ELR (cell line): ENCODE measurements around the gene PLEKHG4B.
"Not testable (repeated sequence)": the region's sequence is repeated elsewhere in the genome, so short reads cannot be mapped to it uniquely, and the experiment has no call there.

Source experiments
- DNase-seq: peaks from one replicate; pipeline ENCODE4 v3.0.0-alpha.2; 2015; ENCODE audit warnings: low read depth

The PLEKHG4B gene

DNA sequence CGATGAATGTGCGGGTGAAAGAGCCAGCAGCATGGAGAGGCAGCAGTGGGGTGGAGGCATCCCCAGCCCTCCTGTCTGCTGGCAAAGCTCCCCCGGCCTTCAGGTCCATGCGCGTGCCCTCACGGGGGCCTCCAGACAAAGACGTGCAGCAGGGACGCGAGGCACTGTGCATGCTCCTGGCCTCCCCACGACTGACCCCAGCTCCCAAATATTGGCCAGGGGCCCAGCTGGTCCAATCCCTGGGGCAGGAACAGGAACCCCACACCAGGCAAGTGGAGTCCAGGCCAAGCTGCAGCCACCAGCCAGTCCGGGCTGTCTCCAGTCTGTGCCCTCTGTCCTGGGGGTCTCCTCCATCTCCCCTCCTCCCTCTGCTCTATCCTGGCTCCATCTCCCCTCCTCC is 65.8 kb downstream of the PLEKHG4B start:
- DNase-seq: no peak

DNA sequence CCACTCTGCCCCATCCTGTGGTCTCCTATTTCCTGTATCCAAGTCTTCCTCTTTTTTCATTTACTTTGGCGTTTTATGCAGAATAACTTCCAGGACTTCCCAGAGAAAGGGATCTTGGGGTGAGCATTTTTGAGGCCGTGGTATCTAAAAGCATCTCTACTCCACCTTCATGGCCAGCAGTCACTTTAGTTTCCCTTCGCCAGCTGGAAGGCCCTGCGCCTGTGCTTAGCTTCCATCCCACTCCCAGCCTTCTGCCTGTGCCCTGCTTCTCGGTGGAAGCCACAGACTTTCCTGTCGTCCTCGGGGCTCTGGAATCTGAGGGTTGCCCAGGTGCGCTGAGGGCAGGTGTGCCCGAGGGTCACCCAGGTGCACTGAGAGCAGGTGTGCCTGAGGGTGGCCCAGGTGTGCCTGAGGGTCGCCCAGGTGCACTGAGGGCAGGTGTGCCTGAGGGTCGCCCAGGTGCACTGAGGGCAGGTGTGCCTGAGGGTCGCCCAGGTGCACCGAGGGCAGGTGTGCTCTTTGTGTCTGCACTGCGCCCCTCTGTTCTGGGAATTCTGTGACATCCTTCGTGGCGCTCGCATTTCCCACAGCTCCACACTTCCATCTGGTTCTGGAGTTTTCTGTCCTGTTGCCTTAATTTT is 67.0 kb downstream of the PLEKHG4B start:
- DNase-seq: no peak

DNA sequence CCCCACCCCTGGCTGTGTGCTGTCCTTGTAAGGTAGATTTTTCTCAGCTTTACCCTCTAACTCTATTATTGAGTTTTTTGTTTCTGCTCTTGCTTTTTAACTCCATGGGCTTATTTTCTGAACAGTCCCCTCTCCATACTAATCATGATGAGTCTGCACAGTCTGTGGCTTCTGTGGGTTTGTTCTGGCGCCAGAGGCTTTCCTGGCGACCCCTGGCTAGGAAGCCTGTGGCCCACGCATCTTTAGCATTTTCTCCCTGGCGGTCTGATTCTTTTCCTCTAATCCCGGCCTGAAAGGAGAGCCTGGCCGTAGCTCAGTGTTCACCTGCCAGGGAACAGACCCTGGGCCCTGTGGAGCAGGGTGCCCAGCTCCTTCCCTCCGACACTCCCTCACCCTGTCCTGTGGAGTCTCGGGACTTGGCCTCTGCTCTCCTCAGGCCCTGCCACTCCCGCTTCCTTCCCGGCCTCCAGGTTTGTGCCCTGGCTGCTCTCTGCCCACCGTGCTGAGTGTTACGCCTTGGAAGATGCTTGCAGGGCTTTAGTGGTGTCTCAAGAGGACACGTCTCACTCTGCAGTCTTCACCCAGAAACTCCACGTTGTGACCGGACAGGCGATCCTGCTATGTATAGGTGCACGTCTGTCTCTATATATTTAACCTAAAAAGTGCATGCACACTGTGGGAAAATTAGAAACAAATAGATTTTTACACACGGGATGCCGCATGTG is 67.6 kb downstream of the PLEKHG4B start:
- peak; percentile 93 for DNase-seq

DNA sequence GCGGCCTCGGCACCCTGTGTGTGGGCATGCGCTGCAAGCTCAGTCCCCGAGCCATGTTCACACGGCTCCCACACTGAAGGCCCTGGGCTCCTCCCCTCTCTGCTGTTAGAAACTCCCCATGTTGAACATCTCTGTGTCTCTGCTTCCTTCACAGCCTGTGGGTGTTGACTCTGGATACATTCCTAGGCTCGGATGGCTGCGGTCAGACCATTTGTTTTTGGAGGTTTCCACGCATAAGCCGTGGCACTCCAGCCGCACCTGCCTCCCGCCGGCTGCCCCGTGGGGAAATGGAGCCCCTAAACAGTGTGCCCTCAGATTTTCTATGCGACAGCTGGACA is 68.2 kb downstream of the PLEKHG4B start:
- peak; percentile 73 for DNase-seq

DNA sequence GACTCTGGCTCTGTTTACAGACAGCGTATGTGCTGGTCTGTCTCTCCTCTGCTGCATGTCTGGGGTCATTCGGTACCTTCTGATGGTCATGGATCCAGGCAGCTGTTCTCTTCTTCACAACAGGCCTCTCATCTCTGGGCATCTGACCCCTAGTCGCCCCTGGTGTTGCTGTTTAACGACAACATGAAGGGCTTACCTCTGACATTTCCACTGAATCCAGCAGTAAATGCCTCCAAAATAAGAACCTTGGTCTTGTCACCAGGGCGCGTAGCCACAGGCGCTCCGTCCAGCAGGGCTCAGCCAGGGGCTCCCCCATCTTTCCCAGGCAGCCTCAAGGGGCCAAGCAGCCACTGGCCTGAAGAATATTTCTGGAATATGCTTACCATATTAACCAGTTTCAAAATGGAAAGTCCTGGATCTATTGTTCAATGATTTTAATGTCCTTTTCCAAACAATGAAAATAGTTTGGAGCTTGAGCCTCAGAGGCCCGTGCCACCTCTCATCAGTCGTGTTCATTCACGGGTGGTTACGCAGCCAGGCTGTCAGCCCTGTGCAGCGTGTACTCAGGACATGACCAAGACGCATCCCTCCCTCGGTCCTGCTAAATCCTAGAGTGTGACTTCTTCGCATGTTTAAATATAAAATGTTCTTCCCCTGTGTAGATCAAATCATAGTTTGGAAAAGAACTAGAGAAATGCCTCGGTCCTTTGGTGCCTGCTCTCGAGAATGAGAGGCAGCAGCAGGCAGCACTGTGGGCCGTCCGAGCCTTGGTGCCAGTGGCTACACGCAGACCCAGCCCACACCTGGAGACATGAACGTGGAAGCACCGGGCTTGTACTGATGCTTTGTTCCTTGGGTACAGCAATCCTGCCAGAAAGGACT is 69.2 kb downstream of the PLEKHG4B start:
- DNase-seq: no peak

DNA sequence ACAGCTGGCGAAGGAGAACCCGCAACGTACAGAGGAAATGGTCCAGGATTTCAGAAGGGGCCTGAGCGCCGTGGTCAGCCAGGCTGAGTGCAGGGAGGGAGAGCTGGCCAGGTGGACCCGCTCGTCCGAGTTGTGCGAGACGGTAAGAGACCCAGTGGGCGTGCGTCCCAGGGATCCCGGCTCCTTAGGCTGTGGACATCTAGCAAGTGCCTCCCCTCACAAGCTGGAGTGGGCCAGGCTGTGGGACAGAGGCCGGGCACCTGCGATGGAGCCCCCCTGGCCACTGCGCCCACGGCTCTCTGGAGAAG is 69.8 kb downstream of the PLEKHG4B start:
- DNase-seq: no peak

DNA sequence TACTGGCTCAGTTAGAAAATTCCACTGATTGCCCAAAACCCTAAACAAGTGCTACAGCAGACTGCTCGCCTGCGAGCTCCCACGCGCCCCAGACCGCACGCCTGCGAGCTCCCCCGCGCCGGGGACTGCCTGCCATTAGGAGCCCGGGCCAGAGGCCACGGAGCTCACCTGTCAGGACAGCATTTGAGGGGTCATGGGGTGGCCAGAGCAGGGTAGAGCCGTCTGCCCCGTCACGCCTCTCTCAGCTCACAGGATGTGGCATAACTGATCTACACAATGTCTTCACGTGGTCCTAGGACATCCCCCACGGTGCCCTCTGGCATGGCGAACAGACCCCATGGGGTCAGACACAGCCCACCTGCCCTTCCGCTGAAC is 70.2 kb downstream of the PLEKHG4B start:
- no peak for DNase-seq

DNA sequence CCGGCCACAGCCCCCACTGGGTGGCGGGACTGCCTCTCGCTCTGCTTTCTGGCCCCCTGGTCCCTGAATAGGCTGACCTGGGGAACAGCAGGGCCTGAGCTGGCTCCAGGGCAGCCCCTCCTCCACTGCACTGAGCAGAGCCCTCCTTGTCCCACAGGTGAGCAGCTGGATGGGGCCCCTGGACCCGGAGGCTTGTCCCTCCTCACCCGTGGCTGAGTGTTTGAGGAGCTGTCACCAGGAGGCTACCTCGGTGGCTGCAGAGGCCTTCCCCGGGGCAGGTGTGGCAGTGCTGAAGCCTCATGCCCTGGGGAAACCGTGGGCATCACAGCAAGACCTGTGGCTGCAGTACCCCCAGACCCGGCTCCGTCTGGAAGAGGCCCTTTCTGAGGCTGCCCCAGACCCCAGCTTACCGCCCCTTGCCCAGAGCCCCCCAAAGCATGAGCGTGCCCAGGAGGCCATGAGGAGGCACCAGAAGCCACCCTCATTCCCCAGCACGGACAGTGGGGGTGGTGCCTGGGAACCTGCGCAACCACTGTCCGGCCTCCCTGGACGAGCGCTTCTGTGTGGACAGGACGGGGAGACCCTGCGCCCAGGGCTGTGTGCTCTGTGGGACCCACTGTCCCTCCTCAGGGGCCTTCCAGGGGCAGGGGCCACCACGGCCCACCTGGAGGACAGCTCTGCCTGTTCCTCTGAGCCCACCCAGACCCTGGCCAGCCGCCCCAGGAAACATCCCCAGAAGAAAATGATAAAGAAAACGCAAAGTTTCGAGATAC is 70.8 kb downstream of the PLEKHG4B start:
- no peak for DNase-seq

DNA sequence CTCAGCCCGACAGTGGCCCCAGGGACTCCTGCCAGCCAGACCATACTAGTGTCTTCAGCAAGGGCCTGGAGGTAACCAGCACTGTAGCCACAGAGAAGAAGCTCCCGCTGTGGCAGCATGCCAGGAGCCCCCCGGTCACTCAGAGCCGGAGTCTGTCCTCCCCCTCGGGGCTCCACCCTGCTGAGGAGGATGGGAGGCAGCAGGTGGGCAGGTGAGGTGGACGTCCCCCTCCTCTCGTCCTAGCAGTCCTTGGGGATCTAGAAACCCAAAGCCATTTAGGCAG is 71.3 kb downstream of the PLEKHG4B start:
- DNase-seq: no peak

DNA sequence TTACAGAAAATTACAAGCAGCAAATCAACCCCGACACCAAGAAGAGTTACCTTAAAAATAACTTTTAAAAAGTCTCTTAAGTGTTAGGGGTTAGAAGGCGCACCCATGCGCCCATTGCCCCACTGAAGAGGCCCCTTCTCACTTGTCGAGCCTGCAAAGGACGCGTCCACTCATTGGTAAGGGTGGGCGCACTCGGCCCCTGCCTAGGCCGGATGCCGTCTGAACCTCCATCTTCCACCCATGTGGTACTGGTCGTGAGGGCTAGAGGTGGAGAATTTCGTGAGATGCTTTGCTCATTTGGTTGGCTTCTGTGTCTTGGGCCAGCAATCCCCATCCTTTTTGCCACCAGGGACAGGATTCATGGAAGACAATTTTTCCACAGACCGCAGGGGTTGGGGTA is 71.9 kb downstream of the PLEKHG4B start:
- DNase-seq: no peak

DNA sequence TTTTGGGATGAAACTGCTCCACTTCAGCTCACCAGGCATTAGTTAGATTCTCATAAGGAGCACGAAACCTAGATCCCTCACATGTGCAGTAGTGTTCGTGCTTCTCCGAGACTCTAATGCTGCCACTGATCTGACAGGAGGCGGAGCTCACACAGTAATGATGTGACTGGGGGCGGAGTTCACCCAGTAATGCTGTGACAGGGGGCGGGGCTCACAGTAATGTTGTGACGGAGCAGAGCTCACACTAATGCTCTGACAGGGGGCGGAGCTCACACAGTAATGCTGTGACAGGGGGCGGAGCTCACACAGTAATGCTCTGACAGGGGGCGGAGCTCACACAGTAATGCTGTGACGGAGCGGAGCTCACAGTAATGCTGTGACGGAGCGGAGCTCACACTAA is 72.3 kb downstream of the PLEKHG4B start:
- no peak for DNase-seq

DNA sequence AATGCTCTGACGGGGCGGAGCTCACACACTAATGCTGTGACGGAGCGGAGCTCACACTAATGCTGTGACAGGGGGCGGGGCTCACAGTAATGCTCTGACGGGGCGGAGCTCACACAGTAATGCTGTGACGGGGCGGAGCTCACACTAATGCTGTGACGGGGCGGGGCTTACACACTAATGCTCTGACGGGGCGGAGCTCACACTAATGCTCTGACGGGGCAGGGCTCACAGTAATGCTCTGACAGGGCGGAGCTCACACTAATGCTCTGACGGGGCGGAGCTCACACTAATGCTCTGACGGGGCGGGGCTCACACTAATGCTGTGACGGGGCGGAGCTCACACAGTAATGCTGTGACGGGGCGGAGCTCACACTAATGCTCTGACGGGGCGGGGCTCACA is 72.8 kb downstream of the PLEKHG4B start:
- not testable (repeated sequence) for DNase-seq

DNA sequence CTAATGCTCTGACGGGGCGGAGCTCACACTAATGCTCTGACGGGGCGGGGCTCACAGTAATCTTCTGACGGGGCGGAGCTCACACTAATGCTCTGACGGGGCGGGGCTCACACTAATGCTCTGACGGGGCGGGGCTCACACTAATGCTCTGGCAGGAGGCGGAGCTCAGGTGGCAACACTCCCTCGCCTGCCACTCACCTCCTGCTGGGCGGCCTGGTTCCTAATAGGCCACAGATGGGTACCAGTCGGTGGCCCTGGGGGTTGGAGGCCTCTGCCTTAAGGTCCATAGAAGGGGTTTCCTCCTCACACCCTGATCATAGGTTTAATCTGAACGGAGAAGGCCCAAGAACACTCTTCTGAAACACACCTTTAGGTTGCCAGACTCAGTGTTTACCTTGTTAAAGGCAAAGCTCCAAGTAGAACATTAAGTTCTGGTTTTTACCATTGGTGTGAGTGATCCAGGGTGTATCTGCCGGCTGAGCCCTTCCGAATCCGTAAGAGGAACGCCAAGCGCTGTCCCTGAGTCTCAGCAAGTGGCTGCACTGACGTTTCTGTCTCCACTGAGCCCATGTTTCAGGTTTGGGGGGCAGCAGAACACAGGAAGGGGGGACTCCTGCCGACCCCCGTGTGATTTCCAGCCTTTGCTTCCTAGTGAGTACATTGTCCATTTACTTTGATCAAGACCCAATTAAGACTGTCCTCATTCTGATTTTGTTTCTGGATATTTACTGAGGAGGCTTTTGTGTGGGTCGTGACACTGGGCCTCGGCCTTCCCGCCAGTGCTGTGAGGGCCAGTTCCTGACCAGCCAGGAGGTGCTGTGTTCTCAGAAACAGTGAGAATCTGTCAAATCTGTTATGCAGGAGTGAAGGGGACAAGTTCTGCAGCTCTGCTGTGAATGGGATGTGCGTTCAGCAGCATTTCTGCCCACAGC is 74.7 kb downstream of the PLEKHG4B start:
- DNase-seq: no peak

DNA sequence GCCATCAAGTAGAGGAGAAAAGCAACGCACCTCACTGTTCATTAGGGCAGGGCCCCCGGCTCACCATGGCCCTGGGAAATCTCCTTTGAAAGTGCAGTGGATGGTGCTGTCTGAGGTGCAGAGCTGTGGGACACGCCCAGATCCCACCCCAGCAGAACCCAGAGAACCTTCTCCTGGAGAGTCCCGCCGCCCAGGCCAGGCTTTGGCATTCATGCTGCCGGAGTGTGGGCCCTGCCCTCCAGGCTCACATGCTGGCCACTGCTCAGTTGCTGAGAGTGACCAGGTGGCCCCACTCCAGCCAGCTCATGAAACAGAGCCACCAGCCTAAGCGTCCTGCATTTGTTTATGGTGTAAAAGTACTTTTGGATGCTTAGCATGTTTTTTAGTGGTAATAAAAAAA is 75.5 kb downstream of the PLEKHG4B start:
- DNase-seq: peak; percentile 33

DNA sequence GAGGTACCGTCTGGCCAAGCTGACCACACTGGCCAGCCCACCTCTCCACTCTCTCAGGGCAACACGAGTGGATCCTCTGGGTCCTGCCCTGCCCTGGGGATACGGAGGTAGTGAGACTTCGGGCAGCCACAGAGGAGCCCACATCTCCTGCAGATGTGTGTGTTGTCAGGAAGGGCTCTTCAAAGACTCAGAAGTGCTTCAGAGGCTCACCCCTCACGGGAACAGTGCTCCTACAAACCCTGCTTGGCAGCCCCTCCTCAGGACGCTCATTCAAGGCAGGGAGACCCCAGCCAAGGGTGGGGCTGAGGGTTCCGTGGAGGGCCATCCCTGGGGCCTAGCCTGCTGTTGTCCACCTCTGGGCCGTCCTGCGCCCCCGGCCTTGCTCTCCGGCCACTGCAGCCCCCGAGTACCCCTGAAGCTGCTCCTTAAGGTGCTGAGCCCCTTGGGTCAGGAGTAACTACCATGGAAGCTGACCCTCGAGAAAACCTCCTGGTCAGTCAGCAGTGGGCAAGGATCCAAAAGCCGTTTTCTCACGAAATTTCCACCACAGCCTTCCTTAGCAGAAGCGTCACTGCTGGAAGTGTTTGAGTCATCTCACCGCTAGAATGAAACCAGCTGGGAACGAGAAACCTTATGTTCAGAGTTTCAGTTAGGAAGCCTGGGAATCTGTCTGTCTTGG is 76.2 kb downstream of the PLEKHG4B start:
- peak; percentile 99 for DNase-seq

DNA sequence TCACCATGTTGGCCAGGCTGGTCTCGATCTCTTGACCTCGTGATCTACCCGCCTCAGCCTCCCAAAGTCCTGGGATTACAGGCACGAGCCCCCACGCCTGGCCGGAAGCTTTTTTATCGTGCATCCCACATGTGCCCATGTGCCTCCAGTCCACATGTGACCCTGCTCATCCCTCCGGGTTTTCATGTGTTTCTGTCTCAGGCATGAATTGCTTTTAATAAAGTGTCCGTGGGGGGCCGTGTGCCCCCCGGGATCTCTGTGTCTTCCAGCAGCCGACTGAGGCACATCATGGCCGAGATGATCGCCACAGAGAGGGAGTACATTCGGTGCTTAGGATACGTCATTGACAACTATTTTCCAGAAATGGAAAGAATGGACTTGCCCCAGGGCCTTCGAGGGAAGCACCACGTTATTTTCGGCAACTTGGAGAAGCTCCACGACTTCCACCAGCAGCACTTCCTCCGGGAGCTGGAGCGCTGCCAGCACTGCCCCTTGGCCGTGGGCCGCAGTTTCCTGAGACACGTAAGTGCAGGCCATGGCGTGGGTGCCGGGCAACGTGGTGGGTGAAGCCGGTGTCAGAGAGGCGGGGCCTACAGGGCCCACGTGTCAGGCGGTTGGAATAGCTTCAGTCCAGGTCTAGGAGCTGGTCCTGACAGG is 77.2 kb downstream of the PLEKHG4B start:
- DNase-seq: peak; percentile 96

DNA sequence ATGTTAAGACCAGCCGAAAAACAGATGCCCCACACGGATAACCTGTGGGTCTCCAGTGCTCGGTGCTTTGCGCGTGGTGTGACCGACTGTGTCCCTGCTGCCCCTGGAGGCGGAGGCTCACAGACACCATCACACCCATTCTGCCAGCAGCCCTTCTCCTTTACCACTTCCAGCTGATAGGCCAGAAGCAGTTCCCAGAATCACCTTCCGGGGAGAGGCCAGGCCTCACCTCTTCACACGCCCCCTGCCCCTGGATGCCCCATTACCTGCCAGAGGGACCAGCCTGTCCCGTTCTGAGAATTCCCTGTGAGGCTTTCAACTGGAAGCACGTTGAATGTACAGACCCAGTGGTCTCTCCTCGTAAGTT is 77.7 kb downstream of the PLEKHG4B start:
- no peak for DNase-seq

DNA sequence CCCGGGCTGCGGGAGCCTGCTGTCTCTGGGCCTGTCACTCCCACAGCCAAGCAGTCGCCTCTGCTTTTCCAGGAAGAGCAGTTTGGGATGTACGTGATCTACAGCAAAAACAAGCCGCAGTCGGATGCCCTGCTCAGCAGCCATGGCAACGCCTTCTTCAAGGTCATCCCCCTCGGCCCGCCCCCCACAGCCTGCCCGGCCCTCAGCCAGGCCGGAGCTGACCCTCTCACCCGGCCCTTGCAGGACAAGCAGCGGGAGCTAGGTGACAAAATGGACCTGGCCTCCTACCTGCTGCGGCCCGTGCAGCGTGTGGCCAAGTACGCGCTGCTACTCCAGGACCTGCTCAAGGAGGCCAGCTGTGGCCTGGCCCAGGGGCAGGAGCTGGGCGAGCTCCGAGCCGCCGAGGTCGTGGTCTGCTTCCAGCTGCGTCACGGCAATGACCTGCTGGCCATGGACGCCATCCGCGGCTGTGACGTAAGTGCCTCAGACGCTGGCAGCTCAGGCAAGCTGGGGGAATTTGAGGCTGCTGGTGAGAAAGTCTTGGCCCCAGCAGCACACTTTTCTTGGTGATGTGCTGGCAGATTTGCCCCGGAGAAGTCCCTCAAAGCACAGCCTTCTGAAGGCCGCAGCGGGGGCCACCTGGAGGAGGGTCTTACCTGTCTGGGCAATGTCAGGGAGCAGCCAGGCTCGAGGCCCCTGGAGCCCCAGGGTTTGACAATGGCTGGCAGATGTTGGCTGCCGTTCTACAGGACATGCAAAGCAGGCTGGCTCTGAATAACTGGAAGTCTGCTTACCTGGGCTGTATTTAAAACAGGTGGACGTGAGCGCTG is 79.2 kb downstream of the PLEKHG4B start:
- DNase-seq: no peak

DNA sequence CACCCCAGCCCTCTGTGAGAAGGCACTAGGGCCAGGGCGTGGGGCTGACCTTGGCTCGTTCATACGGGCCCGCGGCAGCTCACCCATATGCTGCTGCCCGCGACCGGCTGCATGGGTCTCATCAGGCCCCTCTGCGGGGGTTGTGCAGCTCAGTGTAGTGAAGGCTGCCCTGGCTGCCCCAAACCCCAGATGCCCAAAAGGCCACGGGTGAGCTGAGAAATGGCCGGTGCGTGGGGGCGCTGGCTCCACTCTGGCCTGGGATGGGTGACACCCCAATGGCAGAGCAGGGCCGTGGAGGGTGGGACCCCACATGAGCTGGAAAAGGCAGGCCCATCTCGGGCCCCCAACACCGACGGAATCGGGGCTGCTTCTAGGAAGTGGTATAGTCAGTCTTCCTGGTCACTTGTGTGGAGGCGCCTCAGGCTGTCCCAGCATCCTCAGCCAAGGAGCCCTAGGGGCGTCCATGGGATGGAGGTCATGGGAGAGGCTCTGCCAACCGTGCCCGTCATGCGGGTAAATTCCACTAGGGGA is 79.9 kb downstream of the PLEKHG4B start:
- no peak for DNase-seq
